NCI-H2227 treated with DMSO at 0.1 percent for 48 hours (cell line): Measurements from ENCODE around the gene TLE2.

Experiments used
- DNase-seq: peaks from one replicate; lab custom pipeline; 2025; lab: John Stamatoyannopoulos, UW

Gene TLE2

DNA sequence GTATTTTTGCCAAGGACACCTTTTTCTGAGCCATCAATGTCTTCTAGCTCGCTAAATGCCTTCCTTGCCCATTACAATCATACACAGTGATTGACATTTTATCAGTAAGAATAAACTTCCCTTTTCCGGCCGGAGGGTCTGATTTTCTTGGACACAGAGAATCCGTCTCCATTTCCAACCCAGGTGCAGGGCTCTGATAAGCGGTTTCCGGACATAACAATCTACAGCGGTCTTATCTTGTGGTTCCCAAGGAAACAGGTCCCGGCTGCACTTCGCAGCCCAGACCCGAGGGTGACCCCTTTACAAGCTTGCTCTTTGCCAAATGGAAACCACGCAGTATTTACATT, 79.2 kb downstream of the TLE2 start:
- no peak for DNase-seq
